Lower leg skin (tissue), 4 donors: ENCODE results near the gene TCF7L2. TPM values are rescaled to one million over a fixed set of nuclear protein-coding genes. Genes with fewer than 3 reads are reported as not detected.

Experiments used
- DNase-seq, 2 donors: peaks; one replicate each; pipeline ENCODE4 v3.0.0-alpha.2; 2019; ENCODE audit warnings: low spot score in 2 of 2
- H3K4me3 ChIP-seq: fragments of 200-600 bp; sonication (generic); 2 replicates; pipeline ENCODE4 v1.5.1; 2017; ENCODE audit warnings: mild to moderate bottlenecking, low read depth; ENCODE audit not compliant: poor library complexity, severe bottlenecking
- POLR2A ChIP-seq, 2 donors: fragments of 450-650 bp; IDR thresholded peaks; one replicate each; pipeline ENCODE4 v1.6.1; 2016 to 2017; ENCODE audit warnings: antibody characterized with exemption in 2 of 2, mild to moderate bottlenecking in 1 of 2, moderate library complexity in 1 of 2
- WGBS, 2 donors: methylation state at CpG; one replicate each; pipeline ENCODE4 v1.1.5; 2018; 5-methylcytosine and 5-hydroxymethylcytosine counted together
- intact Hi-C: fragments of 100-400 bp; cut with DNase I; formaldehyde crosslinking; loops from one replicate; pipeline ENCODE4 v1.15.0; 2023; ENCODE audit warnings: low total_unique reads
- total RNA-seq, 4 donors: library from RNA; depleted of rRNA; stranded (reverse); fragments of >200 nt; gene quantifications; one replicate each; pipeline ENCODE4 v1.1.0, GENCODE V29; 2016
- TF ChIP-seq, protein P1 (sequence below), 3 donors: fragments of 450-650 bp; IDR thresholded peaks; one replicate each; pipeline ENCODE4 v1.5.1; 2016; ENCODE audit warnings: antibody characterized with exemption in 3 of 3, mild to moderate bottlenecking in 3 of 3, moderate library complexity in 2 of 3

The TCF7L2 gene
- total RNA-seq, 4 donors from 2014 or later = 5.6 to 23.1 (median 16.2) TPM

DNA sequence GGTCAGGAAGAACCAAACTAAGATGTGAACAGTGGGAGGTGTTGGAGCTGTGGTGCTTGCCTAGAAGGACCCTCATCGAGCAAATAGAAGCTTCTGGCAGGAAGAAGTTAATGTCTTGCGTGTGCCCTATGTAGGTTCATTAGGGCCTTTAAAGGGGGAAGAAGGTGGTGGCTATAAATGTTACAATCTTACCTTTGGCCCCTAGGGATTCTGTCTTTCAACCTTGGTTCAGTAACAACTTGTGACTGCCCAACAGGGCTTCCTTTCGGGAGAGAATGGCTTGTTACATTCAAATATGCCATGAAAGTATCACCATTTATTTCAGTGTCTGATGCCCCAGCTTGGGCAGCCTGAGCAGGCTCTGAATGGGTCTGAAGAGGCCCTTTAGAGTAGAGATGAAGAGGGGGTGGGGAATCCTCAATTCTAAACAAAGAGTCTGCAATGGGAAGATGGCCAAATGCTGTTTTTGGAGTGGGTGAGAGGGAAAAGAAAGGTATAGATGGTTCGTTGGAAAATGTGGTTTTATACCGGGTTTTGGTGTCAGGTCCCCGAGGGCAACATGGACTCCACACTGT, 108.0 kb downstream of the TCF7L2 start:
- no peak for TF ChIP-seq POLR2A (IDR thresholded peaks at IDR 0.05)
- TF ChIP-seq, protein P1, sequence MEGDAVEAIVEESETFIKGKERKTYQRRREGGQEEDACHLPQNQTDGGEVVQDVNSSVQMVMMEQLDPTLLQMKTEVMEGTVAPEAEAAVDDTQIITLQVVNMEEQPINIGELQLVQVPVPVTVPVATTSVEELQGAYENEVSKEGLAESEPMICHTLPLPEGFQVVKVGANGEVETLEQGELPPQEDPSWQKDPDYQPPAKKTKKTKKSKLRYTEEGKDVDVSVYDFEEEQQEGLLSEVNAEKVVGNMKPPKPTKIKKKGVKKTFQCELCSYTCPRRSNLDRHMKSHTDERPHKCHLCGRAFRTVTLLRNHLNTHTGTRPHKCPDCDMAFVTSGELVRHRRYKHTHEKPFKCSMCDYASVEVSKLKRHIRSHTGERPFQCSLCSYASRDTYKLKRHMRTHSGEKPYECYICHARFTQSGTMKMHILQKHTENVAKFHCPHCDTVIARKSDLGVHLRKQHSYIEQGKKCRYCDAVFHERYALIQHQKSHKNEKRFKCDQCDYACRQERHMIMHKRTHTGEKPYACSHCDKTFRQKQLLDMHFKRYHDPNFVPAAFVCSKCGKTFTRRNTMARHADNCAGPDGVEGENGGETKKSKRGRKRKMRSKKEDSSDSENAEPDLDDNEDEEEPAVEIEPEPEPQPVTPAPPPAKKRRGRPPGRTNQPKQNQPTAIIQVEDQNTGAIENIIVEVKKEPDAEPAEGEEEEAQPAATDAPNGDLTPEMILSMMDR (IDR thresholded peaks at IDR 0.05) = no peak
- peak in 1 of 2 donors; percentile 37 for DNase-seq
- WGBS, 2 donors = 65 to 67% methylated on average over 6 of the region's 6 CpGs
- H3K4me3 ChIP-seq = no peak overlapping the region
- intact Hi-C loops = no loop called here

DNA sequence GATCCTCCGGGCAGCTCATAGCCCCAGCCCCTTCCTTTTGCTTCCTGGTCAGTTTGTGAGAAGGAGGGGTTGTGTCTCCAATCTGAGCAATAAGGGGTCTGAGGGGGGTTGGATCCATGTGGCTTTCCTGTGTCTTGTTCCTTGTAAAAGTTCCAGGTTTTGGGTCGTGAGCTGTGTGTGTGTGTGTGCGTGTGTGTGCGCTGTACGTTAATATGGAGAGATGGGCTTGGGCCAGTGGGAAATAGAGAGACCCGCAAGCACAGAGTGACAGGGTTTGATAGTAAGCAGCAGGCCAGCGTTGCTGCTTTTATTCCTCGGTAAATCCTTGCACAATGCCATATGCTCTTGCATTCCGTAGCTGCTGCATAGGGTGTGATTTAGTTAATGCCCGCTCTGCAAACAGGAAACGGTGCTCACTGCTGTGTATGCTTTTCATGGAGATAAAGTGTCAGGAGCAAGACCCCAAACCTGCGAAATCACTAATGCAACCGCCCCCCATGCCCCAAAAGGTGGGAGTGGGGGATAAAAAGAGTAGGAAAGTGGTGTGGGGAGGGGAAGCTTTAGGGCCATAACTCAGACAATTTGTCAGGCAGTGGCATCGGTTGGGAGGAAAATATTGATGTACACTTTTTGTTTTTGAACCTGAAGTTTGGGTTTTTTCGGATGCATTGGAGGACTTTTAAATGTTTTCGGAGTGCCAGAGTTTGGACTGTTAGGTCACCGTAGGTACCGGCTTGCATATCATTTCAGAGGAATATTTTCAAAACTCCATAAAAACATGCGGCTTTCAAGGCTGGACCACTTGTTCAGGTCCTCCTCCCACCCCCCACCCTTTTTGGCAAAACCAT, 108.7 kb downstream of the TCF7L2 start:
- no peak for TF ChIP-seq POLR2A (IDR thresholded peaks at IDR 0.05)
- TF ChIP-seq, protein P1 (IDR thresholded peaks at IDR 0.05) = no peak
- WGBS, 2 donors = 41 to 45% methylated on average over 19 of the region's 19 CpGs
- intact Hi-C loops = no loop called here
- peak in 1 of 2 donors; percentile 86 for DNase-seq
- H3K4me3 ChIP-seq = no peak overlapping the region

DNA sequence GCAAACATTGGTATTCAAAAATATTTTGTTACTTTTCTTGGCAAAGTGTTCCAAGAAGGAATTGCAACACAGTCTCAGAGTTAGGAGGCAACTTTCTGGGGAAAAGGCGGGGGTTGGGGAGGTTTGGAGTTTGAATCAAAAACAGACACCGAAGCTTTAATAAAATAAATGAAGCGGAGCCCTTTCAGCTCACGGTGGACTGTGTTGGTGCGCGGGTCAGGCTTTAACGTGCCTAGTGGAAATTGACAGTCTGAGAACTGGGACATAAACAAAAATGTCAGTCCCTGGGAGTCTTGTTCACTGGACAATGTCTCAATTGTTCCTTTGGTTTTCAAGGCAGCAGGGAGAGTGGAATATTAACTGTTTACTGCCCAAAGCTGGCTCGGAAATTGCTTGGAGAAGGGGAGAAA, 109.3 kb downstream of the TCF7L2 start:
- WGBS, 2 donors = 37 to 44% methylated on average over 8 of the region's 8 CpGs
- peak in 1 of 2 donors; percentile 88 for DNase-seq
- H3K4me3 ChIP-seq = no peak overlapping the region
- intact Hi-C loops = no loop called here
- TF ChIP-seq, protein P1 (IDR thresholded peaks at IDR 0.05) = no peak
- no peak for TF ChIP-seq POLR2A (IDR thresholded peaks at IDR 0.05)

DNA sequence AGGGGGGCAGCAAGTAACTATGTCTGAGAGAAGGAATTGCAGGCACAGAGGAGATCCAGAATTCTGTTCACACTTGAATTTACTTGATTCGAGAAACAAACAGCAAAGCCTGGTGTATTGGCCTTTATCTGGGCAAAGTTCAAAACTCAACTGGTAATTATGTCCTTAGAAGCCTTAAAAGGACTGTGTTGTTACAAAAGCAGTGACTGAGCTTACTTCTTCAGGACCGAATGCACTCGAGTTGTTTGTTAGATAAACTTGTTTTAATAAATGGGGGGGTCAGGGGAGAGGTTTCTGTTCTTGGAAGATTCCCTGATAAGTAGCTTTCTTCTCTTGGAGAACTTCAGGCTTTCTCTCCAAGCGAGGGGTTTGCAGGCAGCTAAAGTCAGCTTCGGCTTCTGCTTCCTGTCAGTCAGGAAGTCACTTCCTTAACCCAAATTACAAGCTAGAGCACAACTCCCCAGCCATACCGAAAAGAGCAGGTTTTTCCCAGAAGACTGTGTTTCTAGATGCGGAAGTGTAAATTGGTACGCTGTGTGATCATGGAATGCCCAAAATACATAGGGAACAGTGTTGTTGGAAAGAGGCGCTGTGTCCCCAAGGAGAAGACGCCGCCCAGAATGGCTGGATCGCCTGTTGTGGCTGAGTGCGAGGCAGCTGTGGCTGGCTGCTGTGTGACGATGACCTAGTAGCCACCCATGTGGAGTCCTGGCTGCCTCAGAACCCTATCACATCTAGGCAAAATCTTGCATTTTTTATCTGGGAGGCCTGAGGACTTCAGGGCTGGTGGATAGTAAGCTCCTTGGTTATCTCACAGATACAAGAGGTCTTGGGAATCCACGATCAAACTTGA, 110.4 kb downstream of the TCF7L2 start:
- TF ChIP-seq, protein P1 (IDR thresholded peaks at IDR 0.05) = no peak
- no peak for TF ChIP-seq POLR2A (IDR thresholded peaks at IDR 0.05)
- intact Hi-C loops = no loop called here
- 43 to 45% methylated on average over 15 of the region's 15 CpGs for WGBS, 2 donors
- H3K4me3 ChIP-seq = no peak overlapping the region
- DNase-seq = peak in 1 of 2 donors; percentile 91

DNA sequence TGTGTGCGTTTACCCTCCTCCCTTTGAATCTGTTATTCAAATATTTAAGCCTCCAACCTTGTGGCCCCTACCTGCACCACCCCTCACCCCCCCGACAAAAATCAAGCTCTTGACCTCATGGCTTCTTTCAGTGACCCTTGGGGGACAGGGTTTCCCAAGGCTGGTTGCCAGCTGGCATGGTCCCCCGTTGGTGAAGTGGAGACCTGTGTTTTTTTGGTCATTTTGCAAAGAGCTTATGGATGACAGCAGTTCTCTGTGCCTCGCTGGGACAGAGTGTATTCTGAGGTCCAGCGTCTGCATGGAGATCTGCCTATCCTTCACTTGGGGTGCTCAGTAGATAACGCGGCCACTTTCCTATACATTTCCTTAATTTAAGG, 111.0 kb downstream of the TCF7L2 start:
- intact Hi-C loops = no loop called here
- WGBS, 2 donors = 76 to 80% methylated on average over 7 of the region's 7 CpGs
- peak in 1 of 2 donors; percentile 84 for DNase-seq
- no peak for TF ChIP-seq POLR2A (IDR thresholded peaks at IDR 0.05)
- TF ChIP-seq, protein P1 (IDR thresholded peaks at IDR 0.05) = no peak
- no peak overlapping the region for H3K4me3 ChIP-seq
